CD4-positive, alpha-beta T cell treated with Interleukin-21 for 1 hour (primary cell): ENCODE data around the gene PLPPR3.
"Not testable (repeated sequence)": the region's sequence is repeated elsewhere in the genome, so short reads cannot be mapped to it uniquely, and the experiment has no call there.

Experiments used
- DNase-seq: peaks from one replicate; pipeline ENCODE4 v3.0.0-alpha.2; 2020

PLPPR3 gene

DNA sequence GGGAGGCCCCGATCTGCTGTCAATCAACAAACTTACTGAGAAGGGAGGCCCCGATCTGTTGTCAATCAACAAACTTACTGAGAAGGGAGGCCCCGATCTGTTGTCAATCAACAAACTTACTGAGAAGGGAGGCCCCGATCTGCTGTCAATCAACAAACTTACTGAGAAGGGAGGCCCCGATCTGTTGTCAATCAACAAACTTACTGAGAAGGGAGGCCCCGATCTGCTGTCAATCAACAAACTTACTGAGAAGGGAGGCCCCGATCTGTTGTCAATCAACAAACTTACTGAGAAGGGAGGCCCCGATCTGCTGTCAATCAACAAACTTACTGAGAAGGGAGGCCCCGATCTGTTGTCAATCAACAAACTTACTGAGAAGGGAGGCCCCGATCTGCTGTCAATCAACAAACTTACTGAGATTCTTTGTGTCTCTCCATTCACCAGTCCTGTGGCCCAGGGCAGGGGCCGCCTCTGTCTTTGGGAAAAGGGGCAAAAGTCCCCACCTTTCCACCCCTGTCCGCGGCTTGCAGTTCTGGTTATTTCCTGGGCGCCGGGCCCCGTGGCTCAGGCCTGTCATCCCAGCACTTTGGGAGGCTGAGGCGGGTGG, 32.0 kb upstream of the PLPPR3 start:
- not testable (repeated sequence) for DNase-seq

- no peak for DNase-seq
These were observed 31.3 kb upstream of the PLPPR3 start for GRCh38 chr19:853014-853585.

DNA sequence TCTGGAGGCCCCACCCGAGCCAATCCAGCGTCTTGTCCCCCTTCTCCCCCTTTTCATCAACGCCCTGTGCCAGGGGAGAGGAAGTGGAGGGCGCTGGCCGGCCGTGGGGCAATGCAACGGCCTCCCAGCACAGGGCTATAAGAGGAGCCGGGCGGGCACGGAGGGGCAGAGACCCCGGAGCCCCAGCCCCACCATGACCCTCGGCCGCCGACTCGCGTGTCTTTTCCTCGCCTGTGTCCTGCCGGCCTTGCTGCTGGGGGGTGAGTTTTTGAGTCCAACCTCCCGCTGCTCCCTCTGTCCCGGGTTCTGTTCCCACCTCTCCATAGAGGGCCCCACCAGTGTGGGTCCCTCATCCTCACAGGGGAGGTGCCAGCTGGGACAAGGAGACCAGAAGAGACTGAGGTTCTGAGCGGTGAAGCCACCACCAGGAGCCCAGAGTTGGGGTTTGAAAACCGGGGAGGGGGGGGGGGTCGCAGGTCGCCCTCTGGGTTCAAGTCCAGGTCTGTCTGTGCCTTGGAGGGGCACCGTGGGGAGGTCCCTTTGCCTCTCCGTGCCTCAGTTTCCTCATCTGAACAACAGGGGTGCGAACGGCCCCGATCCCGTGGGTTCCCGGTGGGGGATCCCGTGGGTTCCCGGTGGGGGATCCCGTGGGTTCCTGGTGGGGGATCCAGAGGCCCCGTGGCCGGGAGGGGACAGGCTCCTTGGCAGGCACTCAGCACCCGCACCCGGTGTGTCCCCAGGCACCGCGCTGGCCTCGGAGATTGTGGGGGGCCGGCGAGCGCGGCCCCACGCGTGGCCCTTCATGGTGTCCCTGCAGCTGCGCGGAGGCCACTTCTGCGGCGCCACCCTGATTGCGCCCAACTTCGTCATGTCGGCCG, 30.6 kb upstream of the PLPPR3 start, which contains the start of gene ELANE:
ELANE (plus strand) TSS at position 168 of the 878 bp plus-strand sequence; CDS start at position 194, 26 bp downstream.
- no peak for DNase-seq

DNA sequence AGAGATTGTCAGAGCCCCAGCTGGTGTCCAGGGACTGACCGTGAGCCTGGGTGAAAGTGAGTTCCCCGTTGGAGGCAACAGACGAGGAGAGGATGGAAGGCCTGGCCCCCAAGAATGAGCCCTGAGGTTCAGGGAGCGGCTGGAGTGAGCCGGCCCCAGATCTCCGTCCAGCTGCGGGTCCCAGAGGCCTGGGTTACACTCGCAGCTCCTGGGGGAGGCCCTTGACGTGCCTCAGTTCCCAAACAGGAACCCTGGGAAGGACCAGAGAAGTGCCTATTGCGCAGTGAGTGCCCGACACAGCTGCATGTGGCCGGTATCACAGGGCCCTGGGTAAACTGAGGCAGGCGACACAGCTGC, 29.2 kb upstream of the PLPPR3 start:
- DNase-seq = no peak

GRCh38 chr19:850221-850978, 28.6 kb upstream of the PLPPR3 start:
- no peak for DNase-seq

- not testable (repeated sequence) for DNase-seq
These were observed 27.4 kb upstream of the PLPPR3 start for GRCh38 chr19:849195-849594.

GRCh38 chr19:848386-848921, 26.7 kb upstream of the PLPPR3 start:
- DNase-seq = no peak

GRCh38 chr19:845707-846521, 24.2 kb upstream of the PLPPR3 start:
- DNase-seq = no peak

DNA sequence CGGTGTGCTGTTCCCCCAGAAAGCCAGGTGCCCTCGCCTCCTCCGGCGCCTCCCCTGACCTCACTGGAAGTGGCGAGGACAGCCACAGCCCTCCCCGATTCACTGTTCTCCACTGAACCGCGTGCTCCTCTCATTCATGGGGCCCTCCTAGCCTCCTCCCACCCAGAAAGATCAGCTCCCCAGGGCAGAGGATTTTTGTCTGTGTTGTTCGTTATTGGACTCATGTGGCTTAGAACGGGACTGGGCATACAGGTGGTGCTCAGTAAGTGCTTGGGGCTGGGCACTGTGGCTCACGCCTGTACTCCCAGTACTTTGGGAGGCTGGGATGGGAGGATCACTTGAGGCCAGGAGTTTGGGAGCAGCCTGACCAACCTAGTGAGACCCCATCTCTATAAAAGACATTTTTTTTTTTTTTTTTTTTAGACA, 22.8 kb upstream of the PLPPR3 start:
- no peak for DNase-seq

- no peak for DNase-seq
These were observed 22.2 kb upstream of the PLPPR3 start for GRCh38 chr19:843836-844545.

- DNase-seq = no peak
These were observed 21.6 kb upstream of the PLPPR3 start for GRCh38 chr19:843180-843835.

GRCh38 chr19:842802-843179, 21.0 kb upstream of the PLPPR3 start:
- DNase-seq = not testable (repeated sequence)

DNA sequence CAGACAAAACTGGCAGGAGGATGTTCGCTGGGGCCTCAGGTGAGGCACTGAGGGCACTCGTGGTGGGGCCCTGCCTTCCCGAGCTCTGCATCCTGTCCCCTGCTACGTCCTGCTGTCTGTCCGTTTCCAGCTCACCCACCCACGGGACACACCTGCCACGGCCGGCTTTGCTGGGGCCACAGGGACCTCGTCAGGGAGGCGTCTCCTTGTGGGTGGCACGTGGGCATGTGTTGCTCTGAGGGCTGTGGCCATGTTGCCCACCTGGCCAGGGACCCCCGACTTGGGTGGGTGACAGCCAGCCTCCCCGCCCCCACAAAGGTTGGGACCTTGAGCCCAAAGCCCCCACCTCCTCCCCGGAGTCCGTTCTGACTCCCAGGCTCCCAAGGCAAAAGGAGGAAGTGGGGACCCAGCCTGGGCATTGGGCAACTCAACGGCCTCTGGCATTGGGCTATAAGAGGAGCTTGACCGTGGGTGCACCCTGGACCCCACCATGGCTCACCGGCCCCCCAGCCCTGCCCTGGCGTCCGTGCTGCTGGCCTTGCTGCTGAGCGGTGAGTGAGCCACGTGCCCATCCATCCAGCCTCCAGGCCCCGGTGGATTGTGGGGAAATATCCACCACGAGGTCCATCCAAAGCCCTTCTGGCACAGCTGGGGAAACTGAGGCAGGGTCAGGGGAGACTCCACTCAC, 18.9 kb upstream of the PLPPR3 start, which contains the start of gene PRTN3:
PRTN3 (plus strand) TSS at position 481 of the 688 bp plus-strand sequence; CDS start at position 491, 10 bp downstream.
- no peak for DNase-seq

- no peak for DNase-seq
These were observed 13.6 kb upstream of the PLPPR3 start for GRCh38 chr19:835210-835810.

GRCh38 chr19:834216-834615, 12.5 kb upstream of the PLPPR3 start:
- no peak for DNase-seq

DNA sequence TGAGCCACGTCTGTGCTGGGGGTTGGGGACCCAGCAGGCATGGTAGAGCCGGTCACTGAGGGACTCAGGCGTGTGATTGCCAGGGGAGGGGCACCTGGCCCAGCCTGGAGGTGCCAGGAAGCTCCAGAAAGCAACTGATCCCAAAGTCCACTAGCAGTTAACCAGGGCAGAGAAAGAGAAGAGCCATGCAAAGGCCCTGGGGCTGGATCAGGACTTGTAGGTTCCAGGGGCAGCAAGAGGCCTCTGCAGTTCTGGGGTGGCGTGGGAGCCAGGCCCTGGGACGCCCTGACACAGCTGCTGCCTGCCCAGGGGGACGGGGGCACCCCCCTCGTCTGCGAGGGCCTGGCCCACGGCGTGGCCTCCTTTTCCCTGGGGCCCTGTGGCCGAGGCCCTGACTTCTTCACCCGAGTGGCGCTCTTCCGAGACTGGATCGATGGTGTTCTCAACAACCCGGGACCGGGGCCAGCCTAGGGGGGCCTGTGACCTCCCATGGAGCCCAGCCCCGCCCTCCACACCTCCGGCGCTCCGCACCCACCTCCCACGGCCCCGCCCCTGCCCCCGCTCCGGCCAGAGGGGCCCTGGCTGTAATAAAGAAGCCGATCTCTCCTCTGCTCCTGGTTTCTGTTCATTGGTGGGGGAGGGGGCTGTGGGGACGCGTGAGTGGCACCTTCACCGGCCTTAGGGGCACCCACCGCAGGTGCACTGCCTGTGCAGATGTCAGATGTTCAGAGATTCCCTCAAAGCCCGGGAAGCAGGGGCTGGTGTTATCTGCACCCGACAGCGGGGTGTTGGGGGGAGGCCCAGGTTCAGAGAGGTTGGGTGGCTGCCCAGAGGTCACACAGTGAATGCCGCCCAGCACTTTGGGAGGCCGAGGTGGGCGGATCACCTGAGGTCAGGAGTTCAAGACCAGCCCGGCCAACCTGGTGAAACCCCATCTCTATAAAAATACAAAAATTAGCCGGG, 9.9 kb upstream of the PLPPR3 start:
- DNase-seq = no peak

DNA sequence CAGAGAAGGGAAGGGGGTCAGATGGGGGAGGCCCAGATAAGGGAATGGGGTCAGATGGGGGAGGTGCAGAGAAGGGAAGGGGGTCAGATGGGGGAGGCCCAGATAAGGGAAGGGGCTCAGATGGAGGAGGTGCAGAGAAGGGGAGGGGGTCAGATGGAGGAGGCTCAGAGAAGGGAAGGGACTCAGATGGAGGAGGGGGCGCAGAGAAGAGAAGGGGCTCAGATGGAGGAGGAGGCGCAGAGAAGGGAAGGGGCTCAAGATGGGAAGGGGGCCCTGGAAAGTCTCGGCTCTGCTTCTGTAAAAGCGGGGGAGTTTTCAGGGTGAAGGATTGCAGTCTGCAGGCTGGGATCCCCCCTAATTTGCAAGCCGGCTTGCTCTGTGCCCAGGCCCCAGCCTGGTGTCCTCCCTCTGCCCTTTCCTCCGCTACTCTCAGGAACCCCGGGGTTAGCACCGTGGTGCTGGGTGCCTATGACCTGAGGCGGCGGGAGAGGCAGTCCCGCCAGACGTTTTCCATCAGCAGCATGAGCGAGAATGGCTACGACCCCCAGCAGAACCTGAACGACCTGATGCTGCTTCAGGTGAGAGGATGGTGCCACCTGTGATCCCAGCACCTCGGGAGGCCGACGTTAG, 7.5 kb upstream of the PLPPR3 start:
- DNase-seq = no peak
